ENCODE data around the gene SSNA1.
"Not testable (repeated sequence)": the region's sequence is repeated elsewhere in the genome, so short reads cannot be mapped to it uniquely, and the experiment has no call there.

SSNA1 gene

DNA sequence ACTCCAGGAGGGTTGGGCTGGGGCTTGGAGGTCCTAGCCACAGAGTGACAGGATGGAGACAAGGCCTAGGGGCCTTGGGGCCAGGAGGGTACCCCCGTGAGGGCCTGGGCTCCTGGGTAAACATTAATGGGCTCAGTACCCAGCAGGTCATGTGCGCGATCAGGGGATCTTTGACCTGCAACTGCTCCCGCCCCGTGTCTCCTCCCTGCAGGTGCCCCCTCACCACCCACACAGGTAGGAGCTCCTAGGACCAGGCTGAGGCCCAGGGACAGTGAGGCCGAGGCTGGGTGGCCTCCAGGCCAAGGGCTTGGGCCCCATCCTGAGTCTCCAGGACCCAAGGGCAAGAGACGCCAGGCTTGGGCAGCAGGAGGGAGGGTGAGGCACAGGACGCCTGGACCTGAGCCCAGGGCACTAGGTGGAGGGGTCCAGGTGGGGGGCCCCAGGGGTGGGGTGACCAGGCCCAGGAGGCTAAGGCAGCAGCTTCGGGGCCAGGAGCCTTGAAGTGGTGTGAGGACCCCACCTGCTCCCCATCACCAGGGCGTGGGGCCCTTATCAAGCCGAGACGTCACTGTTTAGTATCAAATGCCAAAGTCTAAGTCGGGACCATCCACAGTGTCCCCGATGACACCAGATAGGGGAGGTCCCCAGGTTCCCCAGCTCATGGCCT lies 42.4 kb downstream of the SSNA1 start, which contains the start of gene SLC34A3:
SLC34A3 (plus strand) TSS at position 197 of the 667 bp plus-strand sequence. CDS start 802 bp downstream, outside the sequence.
- DNase-seq (ENCODE audit: low read depth in 4 of 4, low spot score in 1 of 4): no peak

DNA sequence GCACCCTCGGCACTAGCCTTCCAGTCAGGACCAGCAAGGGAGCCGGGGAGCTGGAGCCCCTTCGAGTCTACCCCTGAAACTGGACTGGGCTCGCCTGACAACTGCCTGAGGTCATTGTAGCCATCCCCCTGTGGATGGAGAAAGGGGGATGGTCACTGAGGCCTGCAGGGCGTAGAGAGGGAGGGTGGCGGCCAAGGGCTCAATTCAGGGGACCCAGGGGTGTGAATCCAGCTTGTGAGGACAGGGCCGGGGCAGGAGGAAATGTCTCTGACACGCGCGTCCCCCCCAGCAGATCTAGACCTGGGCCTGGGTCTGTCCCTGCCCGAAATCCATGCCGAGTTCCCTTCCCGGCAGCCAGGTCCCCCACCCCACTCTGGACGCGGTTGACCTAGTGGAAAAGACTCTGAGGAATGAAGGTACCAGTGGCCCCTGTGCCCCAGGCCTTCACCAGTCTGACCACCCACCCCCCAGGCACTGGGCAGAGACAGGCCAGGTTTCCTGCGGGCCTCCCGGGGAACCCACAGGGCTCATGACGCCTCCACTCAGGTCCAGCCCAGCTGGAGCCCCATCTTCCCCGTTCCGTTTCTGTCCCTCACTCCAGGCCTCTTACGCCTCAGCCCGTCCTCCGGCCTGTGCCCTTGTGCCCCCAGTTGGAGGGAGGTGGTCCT lies 43.0 kb downstream of the SSNA1 start:
- no peak for DNase-seq (ENCODE audit: low read depth in 4 of 4, low spot score in 1 of 4)

DNA sequence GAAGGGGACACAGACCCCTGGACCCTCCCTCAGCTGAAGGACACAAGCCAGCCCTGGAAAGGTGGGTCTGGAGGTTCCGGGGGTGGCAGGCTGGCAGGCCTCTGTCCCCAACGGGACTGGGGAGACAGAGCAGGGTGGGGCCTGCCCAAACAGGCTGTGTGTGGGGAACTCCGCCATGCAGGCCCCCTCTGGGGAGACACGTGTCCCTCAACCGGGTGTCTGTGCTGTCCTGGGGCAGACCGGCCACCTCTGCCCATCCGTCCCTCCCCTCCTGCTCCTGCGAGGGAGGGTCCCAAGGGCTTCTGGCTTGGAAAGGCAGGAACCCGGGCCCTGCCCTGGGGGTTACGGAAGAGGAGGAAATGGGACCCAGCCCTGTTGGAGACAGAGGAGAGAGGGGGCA lies 43.6 kb downstream of the SSNA1 start:
- DNase-seq (ENCODE audit: low read depth in 4 of 4, low spot score in 1 of 4): no peak

GRCh38 chr9:137232510-137232909 lies 44.0 kb downstream of the SSNA1 start:
- no peak for DNase-seq (ENCODE audit: low read depth in 4 of 4, low spot score in 1 of 4)

- DNase-seq (ENCODE audit: low read depth in 4 of 4, low spot score in 1 of 4): no peak
These were observed 44.9 kb downstream of the SSNA1 start for GRCh38 chr9:137233143-137233980.

DNA sequence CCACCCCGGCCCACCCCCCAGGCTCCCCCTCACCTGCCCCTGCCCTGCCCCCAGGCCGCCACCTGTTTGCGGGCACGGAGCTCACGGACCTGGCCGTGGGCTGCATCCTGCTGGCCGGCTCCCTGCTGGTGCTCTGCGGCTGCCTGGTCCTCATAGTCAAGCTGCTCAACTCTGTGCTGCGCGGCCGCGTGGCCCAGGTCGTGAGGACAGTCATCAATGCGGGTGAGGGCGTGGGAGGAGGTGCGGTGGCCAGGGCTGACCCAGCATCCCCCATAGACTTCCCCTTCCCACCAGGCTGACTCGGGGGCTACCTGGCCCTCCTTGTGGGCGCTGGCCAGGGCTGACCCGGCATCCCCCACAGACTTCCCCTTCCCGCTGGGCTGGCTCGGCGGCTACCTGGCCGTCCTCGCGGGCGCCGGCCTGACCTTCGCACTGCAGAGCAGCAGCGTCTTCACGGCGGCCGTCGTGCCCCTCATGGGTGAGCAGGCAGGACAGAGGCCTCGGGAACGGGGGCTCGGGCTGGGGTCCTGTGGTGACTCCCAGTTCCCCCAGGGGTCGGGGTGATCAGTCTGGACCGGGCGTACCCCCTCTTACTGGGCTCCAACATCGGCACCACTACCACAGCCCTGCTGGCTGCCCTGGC lies 45.7 kb downstream of the SSNA1 start:
- DNase-seq (ENCODE audit: low read depth in 4 of 4, low spot score in 1 of 4): no peak

DNA sequence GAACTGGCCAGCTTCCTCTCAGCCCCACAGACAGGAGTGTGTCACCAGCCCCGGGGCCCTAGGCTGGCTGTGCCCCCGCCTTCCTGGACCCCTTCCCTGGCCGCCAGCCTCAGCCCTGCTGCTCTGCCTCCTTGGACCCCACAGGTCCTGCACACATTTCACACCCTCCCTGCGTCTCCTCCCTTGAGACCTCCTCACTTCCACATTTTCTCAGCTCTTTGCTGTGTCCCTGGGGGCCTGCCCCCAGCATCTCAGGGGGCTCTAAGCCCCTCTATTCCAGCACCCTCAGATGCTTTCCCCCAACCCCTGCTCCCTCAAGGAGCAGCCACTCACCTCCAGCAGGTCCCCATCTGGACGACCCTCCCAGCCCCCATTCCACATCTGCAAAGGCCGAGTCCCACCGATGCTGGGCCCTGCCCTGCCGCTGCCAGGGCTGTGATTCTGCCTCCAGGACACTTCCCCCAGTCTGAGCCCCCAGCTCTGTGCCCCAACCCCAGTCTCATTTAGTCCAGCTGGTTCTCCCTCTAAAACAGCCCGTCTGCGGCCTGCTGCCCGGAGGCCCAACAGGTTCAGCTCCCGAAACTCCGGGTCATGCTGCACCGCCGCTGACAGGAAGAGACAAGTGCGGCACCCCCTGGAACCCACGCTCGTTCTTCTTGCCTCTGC lies 46.4 kb downstream of the SSNA1 start:
- DNase-seq (ENCODE audit: low read depth in 4 of 4, low spot score in 1 of 4): no peak

GRCh38 chr9:137235424-137236237 lies 47.2 kb downstream of the SSNA1 start:
- no peak for DNase-seq (ENCODE audit: low read depth in 4 of 4, low spot score in 1 of 4)

DNA sequence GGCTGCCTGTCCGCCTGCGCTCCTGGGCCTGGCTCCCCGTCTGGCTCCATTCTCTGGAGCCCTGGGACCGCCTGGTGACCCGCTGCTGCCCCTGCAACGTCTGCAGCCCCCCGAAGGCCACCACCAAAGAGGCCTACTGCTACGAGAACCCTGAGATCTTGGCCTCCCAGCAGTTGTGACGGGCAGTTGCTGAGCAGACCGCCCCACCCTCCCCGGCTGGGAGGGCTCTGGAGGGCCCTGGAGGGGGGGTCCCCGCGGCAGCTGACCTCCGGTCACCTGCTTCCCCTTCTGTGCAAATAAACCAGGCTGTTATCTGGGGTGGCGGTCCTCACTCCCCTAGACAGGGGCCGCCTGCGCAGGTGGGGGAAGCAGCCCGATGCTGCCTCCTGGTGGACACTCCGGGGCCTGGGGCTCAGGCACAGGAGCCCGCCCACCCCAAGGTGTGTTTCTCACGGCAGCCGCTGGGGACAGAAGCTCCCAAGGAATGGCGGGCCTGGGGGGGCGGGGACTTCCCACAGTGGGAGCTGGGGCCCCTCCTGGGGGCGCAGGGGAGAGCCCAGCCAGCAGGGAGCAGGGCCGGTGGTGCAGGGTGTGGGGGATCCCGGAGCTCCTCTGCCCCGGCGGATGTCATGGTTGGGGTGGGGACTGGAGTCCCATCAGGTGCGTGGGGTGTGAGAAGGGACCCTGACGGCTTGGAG lies 47.9 kb downstream of the SSNA1 start:
- DNase-seq (ENCODE audit: low read depth in 4 of 4, low spot score in 1 of 4): peak; percentile 81 to 91 (median 88)

- no peak for DNase-seq (ENCODE audit: low read depth in 4 of 4, low spot score in 1 of 4)
These were observed 48.5 kb downstream of the SSNA1 start for GRCh38 chr9:137236936-137237421.

DNA sequence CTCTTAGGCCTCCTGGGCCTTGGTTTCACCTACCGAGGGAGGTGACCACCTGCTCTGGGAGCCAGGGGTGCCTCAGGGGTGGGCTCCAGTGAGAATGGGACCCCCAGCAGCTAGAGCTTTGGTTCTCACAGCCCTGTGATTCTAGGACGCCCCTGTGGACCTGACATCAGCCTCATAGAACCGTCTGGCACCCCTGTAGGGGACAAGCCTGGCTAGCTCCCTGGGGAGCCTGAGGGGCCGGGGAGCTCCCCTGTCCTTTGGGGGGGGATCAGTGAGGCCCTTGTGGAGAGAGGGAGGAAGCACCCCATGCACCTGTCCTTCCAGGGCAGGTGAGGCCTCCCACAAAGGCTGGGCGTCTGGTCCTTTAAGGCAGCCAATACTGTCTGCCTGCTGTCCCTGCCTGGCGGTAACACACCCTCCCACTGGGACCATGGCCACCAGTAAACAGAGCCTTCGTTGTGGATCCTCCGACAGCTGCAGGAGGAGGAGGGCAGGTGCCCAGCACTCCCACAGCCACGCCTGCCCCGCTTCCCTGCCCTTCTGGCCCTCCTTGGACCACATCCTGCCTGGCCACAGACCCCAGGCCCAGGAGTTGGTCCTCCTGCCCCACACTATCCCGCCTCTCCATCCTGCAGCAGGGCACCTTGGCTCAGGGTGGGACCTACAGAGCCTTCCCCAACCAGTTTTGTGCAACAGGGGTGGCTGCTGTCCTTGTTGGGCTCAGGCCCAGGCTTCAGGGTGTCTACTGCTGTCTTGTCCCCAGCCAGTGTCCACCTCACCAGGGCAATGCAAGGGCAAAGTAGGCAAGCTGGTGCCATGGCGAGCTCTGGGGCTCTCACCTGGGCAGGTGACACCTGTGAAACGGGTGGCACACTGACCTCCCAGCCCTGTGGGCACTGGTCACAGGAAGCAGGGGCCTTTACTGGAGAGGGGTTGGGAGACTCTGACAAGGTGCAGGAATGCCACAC lies 49.6 kb downstream of the SSNA1 start:
- no peak for DNase-seq (ENCODE audit: low read depth in 4 of 4, low spot score in 1 of 4)

- not testable (repeated sequence) for DNase-seq (ENCODE audit: low read depth in 4 of 4, low spot score in 1 of 4)
These were observed 51.2 kb downstream of the SSNA1 start for GRCh38 chr9:137239541-137240200.

All from stimulated activated CD4-positive, alpha-beta T cell treated with anti-CD3 and anti-CD28 coated beads, Interleukin-1b, Interleukin-23, amount 100 ng/mL, for 24 hours (primary cell).